Measurements from ENCODE around the gene NID2.

NID2 gene

DNA sequence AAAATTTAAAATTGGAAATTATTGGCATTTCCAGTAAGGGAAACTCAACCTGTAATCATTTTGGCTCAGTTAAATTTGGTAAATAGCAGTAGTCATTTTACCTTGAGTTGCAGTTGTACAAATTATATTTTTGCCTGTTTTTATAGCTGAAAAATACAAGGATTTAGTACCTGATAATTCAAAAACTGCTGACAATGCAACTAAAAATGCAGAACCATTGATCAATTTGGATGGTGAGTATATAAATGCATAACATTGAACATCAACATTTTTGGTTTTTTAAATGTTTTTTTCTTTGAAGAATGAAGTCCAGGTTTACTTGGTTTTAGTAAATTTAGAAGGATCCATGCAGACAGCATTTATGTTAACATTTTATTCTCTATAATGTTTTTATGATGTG is 70.5 kb downstream of the NID2 start:
- DNase-seq: no peak

DNA sequence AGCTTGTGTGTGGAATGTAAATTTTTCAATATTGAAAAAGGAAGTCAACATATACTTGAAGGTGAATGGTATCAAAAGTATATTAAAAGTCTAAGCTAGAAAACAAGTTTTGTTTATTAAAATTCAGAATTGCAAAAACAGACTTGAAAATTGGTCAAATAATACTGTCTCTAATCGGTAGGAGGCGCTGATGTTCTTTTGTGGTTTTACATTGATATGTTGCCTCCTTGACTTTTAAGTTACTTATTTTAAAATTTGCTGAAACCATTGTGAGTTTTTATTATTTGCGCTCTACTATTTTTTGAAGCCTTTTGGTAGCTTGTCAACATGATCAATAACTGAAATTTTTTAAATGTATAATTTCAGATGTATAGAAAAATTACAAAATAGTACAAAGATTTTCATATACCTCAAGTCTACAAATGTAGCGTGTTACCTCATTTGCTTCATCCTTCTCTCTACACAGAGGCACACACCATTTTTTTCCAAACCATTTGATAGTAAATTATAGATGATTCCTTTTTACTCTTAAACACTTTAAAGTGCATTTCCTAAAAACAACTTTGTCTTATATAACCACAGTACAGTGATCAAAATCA is 72.6 kb downstream of the NID2 start:
- DNase-seq: no peak

DNA sequence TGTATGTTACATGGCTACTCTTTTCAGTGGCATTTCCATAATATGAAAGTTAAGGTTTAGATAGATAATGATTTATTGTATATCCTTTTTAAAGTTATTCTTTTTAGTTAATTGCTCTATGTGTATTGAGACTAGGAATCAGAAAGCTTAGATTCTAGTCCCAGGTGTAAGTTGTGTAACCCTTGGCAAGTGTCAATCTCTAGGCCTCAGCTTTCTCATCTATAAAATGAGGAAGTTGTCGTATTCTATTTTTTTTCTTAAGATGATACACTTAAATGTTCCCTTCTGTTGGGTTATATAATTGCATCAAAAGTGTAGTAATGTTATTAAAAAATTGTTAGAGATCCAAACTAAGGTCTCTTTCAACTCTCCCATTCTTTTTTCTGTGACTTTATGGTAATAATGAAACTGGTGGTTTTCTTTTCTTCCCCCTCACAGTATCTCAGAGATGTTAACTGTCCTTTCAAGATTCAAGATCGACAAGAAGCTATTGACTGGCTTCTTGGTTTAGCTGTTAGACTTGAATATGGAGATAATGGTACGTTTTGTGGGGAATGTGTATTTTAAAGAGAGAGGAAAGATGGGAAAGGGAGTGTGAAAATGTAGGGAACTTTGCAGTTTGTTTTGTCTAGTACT is 75.5 kb downstream of the NID2 start:
- no peak for DNase-seq

DNA sequence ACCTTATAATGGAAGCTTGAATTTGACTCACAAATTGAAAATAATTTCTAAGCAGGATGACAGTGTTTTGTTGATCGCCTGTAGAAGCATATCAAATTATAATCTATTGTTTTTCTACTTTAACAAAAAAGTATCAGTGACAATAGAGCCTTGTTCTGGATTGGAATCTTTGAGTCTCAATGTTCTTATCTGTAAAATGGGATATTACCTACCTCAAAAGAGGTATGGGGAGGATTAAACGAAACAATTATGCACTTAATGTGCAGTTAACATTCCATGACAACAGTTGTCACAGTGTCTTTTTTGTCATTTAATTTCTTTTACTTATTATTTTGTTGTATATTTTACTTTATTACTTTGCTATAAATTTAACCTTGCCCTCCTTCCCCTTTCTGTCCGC is 78.4 kb downstream of the NID2 start:
- DNase-seq: no peak

DNA sequence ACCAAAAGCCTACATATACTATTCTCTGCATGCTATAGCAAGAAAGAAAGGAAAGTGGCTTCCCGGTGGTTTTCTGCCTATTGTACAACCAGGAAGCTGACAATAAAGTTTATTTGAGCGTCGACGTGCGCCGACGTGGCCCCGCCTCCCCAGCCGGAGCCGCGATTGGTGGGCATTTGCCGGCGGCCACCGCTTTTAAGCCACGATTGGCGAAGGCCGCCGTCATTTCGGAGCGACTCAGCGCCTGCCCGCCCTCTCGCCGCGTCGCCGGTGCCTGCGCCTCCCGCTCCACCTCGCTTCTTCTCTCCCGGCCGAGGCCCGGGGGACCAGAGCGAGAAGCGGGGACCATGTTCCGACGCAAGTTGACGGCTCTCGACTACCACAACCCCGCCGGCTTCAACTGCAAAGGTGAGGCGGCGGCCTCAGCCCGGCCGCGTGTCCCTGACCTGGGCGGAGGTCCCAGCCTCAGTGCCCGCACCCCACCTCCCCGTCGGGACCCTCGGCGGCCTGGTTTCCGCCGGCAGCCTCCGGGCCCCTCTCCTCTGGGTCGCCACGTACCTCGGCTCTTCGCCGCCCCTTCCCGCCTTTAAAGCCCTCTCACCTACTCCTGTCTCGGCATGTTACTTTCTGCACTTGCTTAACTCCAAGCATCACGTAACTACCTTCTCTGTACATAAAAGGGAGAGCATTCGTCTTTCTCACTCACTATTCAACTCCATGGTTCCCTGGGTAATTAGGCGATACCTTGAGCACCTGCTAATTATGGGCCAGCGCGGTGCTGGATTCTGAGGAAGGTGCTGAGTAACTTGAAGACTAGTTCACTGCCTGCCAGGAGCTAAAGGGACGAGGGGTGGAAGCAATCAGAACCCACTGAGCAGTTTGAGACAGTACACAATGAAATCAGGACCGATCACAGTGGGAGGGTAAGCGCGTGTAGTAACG is 79.3 kb downstream of the NID2 start, which contains the start of gene RTRAF:
RTRAF (plus strand) TSS at position 254 of the 942 bp plus-strand sequence; CDS start at position 348, 94 bp downstream.
- peak; percentile 93 for DNase-seq

DNA sequence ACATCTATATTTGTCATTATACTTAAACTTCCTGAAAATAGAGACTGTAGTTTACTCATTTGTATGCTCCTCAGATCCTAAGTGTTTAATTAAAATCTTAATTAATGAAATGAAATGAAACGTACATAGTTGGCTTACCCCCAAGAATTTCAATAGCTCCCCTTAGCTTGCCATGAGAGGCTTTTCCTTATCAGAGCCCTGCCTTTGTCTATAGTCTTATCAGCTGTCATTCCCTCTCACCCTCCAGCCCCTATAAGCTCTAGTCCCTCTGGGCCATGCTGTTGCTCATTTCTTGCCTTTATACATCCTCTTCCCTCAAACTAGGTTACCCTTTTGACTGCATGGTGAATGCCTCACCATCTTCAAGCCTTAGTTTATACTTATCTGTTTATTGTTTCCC is 80.6 kb downstream of the NID2 start:
- DNase-seq: no peak

DNA sequence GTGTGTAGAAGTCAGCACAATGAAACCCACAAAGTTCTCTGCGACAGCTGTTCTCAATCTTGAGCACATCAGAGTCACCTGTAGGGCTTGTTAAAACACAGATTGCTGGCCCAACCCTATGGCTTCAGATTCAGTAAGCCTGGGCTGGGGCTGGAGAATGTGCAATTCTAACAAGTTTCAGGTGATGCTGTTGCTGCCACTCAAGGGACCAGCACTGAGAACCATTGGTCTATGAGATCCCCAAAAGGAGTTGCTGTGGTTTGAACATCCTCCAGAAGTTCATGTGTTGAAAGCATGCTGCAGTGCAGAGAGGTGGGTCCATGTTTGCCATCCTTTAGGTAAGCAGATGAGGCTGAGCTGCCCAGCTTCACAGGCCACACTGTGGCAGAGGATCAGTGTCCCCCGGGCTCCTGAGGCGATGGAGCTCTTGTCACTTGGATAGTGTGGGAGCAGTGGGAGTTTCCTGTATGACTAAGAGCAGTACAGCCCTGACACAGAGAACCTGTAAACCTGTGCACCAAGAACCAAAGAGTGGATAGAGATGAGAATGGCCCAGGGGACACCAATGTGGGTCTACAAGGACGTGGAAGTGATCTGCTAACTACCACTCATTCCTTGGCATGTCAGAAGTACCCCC is 87.5 kb downstream of the NID2 start:
- DNase-seq: no peak

DNA sequence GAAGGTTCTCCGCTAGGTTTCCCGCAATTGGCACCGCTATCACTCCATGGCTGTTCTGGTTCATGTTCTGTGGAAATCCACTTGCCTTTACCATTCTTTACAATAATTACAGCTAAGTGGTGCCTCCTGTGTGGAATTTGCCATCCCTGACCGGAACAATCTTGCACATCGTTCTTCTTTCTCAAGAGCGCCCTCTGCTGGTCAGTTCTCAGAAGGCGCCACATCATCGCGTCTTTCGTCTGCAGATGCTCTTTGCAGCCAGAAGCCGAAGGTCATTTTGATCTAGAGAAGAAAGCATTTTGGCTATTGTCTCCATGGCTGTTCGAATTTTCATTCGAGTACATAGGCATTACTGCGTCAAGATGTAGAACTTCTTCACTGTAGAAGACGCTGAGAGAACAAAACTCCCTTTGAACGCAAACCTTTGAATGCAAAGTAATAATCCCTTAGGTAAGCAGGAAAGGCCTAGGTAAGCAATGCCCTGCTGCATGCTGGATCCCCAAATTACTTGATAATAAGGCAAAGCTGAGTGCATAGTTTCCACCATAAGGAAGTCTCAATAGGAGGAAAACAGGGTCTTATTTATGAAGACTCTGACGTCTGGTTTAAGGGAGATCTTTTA is 89.7 kb downstream of the NID2 start:
- DNase-seq: peak; percentile 63

DNA sequence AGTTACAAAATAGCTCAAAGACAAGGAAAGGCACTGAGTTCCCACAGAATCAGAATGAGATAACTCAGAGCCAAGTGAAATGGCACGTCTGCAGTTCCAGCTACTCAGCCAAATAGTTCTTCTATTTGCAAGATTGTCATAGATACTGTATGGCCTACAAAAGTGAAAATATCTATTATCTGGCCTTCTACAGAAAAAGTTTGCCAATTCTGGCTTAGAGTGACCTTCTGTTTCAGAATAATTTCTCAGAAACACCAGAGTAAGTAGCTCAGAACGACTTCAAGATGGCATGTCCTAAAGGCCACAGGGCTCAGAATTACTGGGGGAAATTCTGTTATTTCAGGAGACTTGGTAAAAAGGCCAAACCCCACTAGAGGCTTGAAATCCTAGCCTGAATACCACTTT is 90.2 kb downstream of the NID2 start:
- DNase-seq: no peak

DNA sequence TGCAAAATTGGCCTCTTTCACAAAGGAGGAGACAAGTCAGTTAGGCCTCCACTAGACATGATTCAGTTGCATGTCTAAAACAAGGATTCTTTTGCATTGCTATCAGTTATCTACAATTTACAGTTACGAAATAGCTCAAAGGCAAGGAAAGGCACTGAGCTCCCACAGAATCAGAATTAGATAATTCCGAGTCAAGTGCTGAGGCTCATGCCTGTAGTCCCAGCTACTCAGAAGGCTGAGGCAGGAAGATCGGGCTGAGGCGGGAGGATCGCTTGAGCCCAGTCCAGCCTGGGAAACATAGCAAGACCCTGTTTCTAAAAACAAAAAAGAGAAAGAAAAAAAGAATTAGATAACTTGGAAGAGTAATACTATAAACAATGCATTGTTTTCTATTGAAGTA is 91.8 kb downstream of the NID2 start:
- no peak for DNase-seq

DNA sequence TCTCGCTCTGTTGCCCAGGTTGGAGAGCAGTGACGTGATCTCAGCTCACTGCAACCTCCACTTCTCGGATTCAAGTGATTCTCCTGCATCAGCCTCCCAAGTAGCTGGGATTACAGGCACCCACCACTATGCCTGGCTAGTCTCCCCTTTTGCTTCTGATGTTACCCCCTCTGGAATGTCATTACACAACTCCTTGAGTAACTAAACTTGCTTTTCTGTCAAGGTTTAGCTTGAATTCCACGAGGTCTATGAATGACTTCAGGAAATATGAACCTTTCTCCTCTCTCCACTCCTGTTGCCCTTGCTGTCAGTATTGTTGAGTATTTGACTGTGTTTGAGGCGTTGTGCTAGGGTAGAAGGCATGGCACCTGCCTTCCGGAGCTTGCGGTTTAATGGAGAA is 96.3 kb downstream of the NID2 start:
- no peak for DNase-seq

DNA sequence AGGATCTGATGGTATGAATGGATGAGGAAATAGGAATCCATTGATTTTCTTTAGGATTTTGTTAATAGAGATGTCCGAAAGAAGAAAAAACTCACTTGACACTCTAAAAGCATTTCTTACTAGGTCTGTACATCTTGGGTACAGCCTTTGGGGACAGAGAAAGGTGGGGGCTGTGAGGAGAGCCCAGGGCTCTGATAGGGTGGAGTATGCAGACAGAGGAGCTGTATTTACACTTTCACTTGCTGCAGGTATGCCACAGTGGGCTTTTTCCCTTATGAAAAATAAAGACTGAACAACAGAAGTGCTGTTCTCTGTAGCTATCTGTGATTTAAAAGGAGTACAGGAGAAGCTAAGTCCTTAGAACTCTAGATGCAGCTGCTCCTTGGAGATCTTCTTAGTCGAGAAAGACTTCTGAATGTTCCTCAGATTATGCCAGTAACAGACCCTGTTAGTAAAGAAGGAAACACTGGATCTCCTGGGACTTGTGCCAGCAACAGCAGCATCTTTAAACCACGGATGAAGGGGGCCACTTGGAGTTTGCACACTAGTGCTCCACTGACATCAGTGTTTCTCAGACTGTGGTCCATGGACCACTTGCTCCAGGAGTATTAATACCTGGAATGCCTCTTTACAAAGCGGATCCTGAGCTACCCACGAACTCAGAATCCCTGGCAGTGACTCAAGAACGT is 98.9 kb downstream of the NID2 start:
- no peak for DNase-seq

DNA sequence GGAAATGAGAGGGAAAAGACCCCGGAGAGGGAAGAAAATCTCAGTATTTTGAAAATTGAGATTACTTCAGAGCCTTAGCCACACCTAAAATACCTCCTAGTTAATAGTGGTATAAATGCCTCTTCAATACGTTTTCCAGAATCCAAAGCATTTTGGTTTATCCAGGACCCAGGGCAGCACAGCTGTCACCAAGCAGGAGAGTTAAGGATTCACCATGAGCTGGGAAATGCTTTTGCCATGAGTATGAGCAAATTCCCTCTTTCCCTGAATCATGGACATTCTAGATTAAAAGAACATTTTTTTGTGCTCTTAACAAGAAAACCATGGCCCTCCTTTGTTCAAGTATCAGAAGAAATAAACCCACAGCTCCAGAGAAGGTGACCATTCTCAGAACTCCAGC is 101.3 kb downstream of the NID2 start:
- DNase-seq: no peak

DNA sequence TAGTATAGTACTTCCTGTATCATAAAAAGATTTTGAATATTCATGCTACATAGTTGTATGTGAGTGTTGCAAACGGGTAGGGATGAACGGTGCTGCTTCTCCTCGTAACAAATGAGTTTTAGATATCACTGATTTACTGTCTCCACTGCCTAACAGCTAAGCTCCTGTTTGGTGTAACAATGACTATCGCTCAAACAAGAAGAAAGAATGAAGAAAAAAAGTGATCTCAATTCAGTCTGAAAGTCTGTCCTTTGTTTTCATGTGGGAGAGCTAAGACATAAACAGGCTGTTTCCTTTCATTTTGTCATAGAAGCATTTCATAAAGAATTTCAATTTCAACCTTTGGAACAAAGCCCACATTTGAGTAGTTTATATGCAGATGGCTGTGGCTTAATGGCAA is 105.6 kb downstream of the NID2 start:
- no peak for DNase-seq

DNA sequence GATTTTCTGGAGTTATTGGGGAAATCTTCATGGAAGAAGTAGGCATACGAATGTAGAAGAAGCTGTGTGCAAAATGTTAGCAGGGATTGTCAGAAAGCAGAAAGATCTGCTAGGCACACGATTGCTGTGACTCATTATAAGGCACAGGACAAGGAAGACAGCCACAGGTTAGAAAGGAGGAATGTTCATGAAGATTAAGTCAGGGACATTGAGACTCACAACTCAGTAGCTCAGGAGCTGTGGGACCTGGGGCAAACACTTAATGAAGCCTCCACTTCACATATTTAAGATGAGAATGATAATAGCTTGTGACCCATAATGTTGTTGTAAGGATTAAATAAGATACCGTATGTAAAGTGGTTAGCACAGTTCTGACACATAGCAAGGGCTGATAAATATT is 106.1 kb downstream of the NID2 start:
- no peak for DNase-seq

DNA sequence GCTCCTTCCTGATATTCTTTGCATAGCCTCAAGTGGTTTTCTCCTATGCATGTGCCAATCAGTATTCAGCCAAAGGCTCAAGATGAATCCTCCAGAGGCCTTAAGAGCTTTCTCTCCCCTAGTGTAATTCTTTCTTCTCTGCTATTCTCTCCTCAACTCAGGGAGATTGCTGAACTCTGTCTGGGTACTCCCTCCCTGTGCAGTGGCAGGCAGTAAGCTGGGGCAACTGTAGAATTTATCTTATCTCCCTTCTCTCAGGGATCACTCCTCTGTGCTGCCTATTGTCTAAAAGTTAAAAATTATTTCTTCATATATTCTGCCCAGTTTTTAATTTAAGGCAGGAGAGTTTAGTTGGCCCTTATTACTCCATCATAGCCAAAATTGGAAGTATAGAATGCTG is 108.0 kb downstream of the NID2 start:
- no peak for DNase-seq

DNA sequence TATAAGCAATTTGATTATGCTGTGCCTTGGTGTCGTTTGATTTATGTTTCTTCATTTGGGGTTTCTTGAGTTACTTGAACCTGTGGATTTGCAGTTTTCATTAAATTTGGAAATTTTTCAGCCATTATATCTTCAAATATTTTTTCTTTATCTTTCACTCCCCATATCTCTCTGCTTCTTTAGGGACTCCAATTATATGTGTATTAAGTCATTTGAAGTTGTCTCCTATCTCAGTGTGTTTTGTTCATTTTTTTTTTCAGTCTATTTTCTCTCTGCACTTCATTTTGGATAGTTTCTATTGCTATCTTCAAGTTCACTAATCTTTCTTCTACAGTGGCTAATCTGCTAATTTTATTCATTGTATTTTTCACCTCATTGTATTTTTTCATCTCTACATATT is 108.9 kb downstream of the NID2 start:
- no peak for DNase-seq

DNA sequence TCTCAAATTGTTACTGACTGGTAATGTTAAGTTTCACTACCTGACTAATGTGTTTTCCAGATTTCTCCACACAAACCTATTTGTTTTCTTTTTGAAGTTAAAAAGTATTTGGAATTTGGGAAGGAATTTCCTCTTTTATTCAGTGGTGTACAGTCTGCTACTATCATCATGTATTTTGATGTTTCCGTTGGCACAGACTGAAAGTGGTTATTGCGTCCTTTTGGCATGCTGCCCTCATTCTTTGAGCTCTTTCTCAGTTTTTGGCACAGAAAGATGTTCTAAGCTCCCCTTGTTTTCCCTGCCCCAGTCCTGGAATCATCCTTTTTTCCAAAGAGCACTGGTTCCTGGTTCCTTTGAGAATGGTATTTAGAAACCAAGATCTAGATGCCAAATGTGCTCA is 110.9 kb downstream of the NID2 start:
- DNase-seq: no peak
